Activated CD8-positive, alpha-beta T cell treated with anti-CD3 and anti-CD28 coated beads, Interleukin-2, amount 10 ng/mL, durations not matched to agents 7 days and 5 days (primary cell): ENCODE data around the gene ATP2B3. TPM values are rescaled to one million over a fixed set of nuclear protein-coding genes. Genes with fewer than 3 reads are reported as not detected.

ENCODE experiments used
- ATAC-seq: fragments of 150-1000 bp; cut with Tn5 transposase; one replicate; pipeline ENCODE4 v1.10.0; 2021; ENCODE audit warnings: moderate library complexity
- CTCF ChIA-PET: fragments of 350-600 bp; sonication (Branson Sonifier 250); formaldehyde crosslinking; loops from one replicate; lab custom pipeline; 2021; ENCODE audit warnings: antibody characterized with exemption; lab: Charles Lee
- POLR2A ChIA-PET: fragments of 350-600 bp; sonication (Branson Sonifier 250); formaldehyde crosslinking; loops from one replicate; lab custom pipeline; 2021; ENCODE audit warnings: antibody characterized with exemption; lab: Charles Lee
- DNase-seq: peaks from one replicate; pipeline ENCODE4 v3.0.0-alpha.2; 2020
- H3K27ac Mint-ChIP-seq: one replicate; pipeline ENCODE4 v1.8.0; 2021; ENCODE audit warnings: mild to moderate bottlenecking, mixed read lengths
- H3K27me3 Mint-ChIP-seq: one replicate; pipeline ENCODE4 v1.8.0; 2021; ENCODE audit warnings: low read depth, mixed read lengths
- H3K36me3 Mint-ChIP-seq: one replicate; pipeline ENCODE4 v1.8.0; 2021; ENCODE audit warnings: low read depth, mixed read lengths
- H3K4me1 Mint-ChIP-seq: one replicate; pipeline ENCODE4 v1.8.0; 2021; ENCODE audit warnings: low read depth, mixed read lengths
- H3K4me3 Mint-ChIP-seq: one replicate; pipeline ENCODE4 v1.8.0; 2021; ENCODE audit warnings: mild to moderate bottlenecking, mixed read lengths
- H3K9me3 Mint-ChIP-seq: one replicate; pipeline ENCODE4 v1.8.0; 2022; ENCODE audit warnings: mixed read lengths; ENCODE audit not compliant: insufficient read depth
- total RNA-seq, 2 experiments: library from RNA; stranded (reverse); gene quantifications; one replicate each; pipeline ENCODE4 v1.2.3, GENCODE V29; 2021

Gene ATP2B3
- total RNA-seq, 2 experiments from 2014 or later = not detected

DNA sequence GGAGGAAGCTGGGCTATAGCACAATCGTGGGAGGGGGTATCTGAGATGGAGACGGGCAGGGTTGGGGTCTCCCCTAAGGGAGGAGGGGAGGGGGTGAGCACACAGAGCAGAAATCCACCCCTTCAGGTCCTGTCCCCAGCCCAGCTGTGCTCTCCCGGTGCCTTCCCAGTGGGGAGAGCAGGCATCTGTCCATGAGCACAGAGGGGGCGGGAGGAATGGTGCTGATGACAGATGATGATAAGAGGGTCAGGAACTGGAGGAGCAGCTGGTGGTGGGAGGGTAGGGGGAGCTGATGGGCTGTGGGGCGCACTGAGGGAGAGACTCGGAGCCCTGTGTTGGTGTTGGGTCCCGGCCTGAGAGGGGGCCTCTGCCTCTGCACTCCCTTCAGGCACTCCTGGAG, 8.6 kb downstream of the ATP2B3 start:
- Mint-ChIP-seq H3K4me1 (peaks cover 5% of the 10 kb centered on the region), H3K9me3 (no peaks in the 10 kb centered on the region), H3K27ac (no peak overlapping the region), H3K36me3 (no peaks in the 10 kb centered on the region), H3K4me3 (no peak overlapping the region), H3K27me3 (no peaks in the 10 kb centered on the region)
- ATAC-seq (no peak), DNase-seq (no peak)
- ChIA-PET CTCF (no interaction called here), POLR2A (no interaction called here)

DNA sequence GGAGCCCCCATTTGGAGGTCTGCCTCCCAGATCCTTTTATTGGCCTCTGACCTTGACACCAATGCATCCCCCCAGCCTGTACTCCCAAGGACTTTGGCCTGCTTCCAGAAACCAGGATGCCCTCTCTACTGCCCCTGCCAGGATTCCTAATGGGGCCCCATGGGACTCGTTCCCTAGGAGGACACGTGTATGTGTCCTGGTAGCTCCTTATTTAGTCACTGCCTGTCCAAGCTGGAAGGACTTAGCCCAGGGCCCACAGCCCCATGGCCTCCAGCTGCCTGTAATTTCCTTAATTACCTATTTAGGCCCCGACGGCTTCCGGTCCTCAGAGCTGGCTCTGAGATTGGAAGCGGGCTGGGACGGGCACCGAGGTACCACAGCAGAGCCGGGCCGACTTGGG, 9.4 kb downstream of the ATP2B3 start:
- Mint-ChIP-seq H3K36me3 (no peaks in the 10 kb centered on the region), H3K27ac (no peak overlapping the region), H3K27me3 (no peaks in the 10 kb centered on the region), H3K4me3 (no peak overlapping the region), H3K4me1 (peaks cover 3% of the 10 kb centered on the region), H3K9me3 (no peaks in the 10 kb centered on the region)
- ChIA-PET CTCF (interaction anchor here (1.1 kb wide), 1 partner anchor 12 kb away, joined by 3 read pairs; no protein-coding TSS in a partner anchor), POLR2A (no interaction called here)
- DNase-seq = no peak
- ATAC-seq = no peak

DNA sequence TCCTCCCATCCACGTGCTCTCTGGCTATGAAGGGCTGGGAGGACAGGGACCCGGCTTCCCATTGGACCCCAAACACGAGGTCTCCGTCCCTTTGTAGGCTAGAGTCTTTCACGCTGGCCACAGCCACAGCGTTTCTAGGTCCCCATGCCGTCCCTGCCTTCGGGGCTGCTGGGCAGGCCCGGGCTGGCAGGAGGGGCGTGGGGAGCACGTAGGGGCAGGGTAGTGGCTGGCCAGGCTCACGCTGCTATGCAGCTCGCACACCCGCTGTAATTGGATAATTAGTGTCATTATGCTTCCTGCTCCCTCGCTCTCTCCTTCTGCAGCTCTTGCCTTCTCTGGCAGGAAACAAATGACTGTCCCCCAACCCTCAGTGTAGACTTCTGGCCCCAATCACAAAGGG, 9.8 kb downstream of the ATP2B3 start:
- POLR2A ChIA-PET = no interaction called here

DNA sequence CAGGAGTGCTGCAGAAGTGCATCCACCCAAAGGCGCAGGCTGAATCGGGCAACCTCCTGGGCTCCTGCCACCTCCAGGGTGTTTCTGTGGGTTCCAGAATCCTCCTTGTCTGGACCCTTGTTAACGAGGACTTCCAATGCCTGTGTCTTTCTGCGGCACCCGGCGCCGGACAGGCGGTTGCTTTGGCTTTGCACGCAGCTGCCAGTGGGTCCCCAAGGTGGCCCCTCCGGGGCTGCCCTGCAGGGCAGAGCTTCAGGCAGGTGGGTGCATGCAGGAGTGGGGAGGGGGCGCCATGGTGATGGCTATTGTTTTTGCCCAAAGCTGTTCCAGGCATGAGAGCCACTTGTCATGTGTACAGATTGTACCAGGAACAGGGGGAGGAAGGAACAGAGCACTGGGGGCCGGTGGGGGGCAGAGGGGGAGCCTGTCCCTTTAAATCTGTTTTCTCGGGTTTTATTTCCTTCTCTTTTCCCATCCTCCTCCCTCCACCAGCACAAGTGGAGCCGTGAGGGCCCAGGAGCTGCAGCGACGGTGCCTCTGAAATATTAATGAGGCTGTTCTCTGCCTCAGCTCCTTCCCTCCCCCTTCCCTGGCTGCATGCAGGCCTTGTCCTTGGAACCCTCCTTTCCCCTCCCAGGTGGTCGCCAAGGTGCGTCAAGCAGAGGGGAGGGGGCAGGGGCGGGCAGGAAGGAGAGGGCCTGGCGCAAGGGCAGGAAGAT, 13.1 kb downstream of the ATP2B3 start:
- H3K9me3 Mint-ChIP-seq = no peaks in the 10 kb centered on the region
- no peaks in the 10 kb centered on the region for H3K36me3 Mint-ChIP-seq
- no peaks in the 10 kb centered on the region for H3K27me3 Mint-ChIP-seq
- no peaks in the 10 kb centered on the region for H3K4me1 Mint-ChIP-seq
- ChIA-PET CTCF (interaction anchor here (2.0 kb wide), 1 partner anchor 9 kb away, joined by 4 read pairs; no protein-coding TSS in a partner anchor), POLR2A (no interaction called here)
- no peak for DNase-seq
- H3K4me3 Mint-ChIP-seq = no peak overlapping the region
- ATAC-seq = no peak
- H3K27ac Mint-ChIP-seq = no peak overlapping the region

More for the DNA sequence above, 9.8 kb downstream of the ATP2B3 start:
- Mint-ChIP-seq H3K4me3 (no peak overlapping the region), H3K4me1 (no peaks in the 10 kb centered on the region), H3K9me3 (no peaks in the 10 kb centered on the region), H3K27ac (no peak overlapping the region), H3K27me3 (no peaks in the 10 kb centered on the region), H3K36me3 (no peaks in the 10 kb centered on the region)
- DNase-seq (no peak), ATAC-seq (no peak)
- CTCF ChIA-PET = interaction anchor here (1.1 kb wide), 1 partner anchor 12 kb away, joined by 3 read pairs; no protein-coding TSS in a partner anchor

DNA sequence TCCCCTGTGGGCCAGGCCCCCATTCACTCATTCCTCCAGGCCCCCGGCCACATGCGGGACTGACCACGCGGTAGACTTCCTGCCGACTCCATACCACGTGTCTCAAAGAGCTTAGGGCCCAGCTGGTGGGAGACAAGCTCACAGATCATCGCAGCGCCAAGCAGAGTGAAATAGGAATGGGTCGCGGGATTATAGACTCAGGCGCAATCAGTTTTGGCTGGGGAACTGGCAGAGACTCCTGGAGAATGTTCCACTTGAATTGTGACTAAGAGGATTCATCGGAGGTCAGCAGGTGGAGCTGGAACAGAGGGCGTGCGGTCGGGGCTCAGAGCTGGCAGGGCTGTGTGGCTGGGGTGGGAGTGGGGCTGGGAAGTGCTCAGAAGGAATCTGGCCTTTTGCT, 15.6 kb downstream of the ATP2B3 start:
- no peak overlapping the region for H3K27ac Mint-ChIP-seq
- no peak for ATAC-seq

DNA sequence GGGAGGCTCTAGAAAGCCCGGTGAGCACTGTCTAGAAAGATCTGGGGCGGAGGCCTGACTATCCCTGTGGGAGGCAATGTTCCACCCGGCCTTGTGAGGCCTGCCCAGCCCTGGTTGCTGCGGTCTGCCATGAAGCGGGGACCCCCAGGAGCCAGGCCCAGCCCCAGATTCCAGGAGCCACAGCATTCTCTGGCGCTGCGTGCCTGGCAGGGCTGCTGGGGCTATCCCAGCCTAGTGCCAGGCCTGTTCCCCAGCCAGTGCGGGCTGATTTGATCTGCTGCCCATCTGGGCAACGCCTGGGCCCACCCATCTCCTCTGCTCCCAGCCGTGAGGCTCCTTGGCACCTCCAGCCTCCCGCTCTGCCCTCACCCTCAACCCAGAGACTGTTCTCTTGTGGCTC, 19.6 kb downstream of the ATP2B3 start:
- ChIA-PET POLR2A (no interaction called here), CTCF (interaction anchor here (1.0 to 4.3 kb wide), 2 partner anchors 125 to 132 kb away, joined by 3 to 48 read pairs; no protein-coding TSS in a partner anchor)
- H3K36me3 Mint-ChIP-seq = no peaks in the 10 kb centered on the region
- no peak overlapping the region for H3K4me3 Mint-ChIP-seq
- H3K9me3 Mint-ChIP-seq = no peaks in the 10 kb centered on the region
- H3K27me3 Mint-ChIP-seq = no peaks in the 10 kb centered on the region
- ATAC-seq (no peak), DNase-seq (no peak)
- H3K4me1 Mint-ChIP-seq = no peaks in the 10 kb centered on the region
- H3K27ac Mint-ChIP-seq = no peak overlapping the region

More for the DNA sequence above, 15.6 kb downstream of the ATP2B3 start:
- H3K4me1 Mint-ChIP-seq = no peaks in the 10 kb centered on the region
- CTCF ChIA-PET = no interaction called here
- no peak for DNase-seq
- POLR2A ChIA-PET = no interaction called here
- H3K4me3 Mint-ChIP-seq = no peak overlapping the region
- H3K9me3 Mint-ChIP-seq = no peaks in the 10 kb centered on the region
- H3K27me3 Mint-ChIP-seq = no peaks in the 10 kb centered on the region
- H3K36me3 Mint-ChIP-seq = no peaks in the 10 kb centered on the region

DNA sequence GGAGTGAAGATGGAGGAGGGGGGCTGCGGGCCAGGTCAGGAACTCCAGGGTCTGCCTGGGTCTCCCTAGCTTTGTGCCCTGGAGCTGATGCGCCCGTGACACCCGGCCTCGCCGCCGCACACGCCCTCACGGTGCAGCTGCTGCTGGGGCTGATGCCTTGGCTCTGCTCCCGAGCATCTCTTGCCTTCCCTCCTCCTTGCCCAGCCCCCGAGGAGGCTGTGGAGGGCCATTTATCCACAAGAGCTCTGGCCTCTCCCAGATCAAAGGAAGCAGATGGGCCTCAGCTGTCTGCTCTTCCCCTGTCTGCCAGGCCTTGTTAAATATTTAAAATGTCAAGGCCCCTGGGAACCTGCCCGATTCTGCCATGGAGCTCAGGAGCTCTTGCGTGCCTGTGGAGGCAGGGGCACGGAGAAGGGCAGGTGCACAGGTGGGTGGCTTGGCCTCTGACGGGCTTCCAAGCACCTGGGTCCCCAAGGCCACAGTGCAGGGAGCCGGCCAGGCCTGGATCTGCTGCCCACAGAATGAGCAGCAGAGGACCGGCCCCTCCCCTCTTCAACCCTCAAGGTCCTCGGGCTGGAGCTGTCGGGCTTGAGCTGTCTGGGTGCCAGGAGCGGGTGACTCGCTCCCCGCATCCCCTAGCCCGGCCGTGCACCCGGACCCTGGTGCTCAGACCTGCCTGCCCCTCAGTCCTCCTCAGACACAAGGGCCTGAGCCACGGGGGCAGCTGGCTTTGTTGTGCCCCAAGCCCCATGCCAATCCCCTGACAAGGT, 20.3 kb downstream of the ATP2B3 start:
- no peak overlapping the region for H3K4me3 Mint-ChIP-seq
- DNase-seq (no peak), ATAC-seq (no peak)
- no peaks in the 10 kb centered on the region for H3K27me3 Mint-ChIP-seq
- H3K4me1 Mint-ChIP-seq = no peaks in the 10 kb centered on the region
- POLR2A ChIA-PET = no interaction called here
- H3K9me3 Mint-ChIP-seq = no peaks in the 10 kb centered on the region
- no peak overlapping the region for H3K27ac Mint-ChIP-seq
- no peaks in the 10 kb centered on the region for H3K36me3 Mint-ChIP-seq
- CTCF ChIA-PET = interaction anchor here (1.0 to 4.3 kb wide), 2 partner anchors 124 to 131 kb away, joined by 3 to 48 read pairs; no protein-coding TSS in a partner anchor

DNA sequence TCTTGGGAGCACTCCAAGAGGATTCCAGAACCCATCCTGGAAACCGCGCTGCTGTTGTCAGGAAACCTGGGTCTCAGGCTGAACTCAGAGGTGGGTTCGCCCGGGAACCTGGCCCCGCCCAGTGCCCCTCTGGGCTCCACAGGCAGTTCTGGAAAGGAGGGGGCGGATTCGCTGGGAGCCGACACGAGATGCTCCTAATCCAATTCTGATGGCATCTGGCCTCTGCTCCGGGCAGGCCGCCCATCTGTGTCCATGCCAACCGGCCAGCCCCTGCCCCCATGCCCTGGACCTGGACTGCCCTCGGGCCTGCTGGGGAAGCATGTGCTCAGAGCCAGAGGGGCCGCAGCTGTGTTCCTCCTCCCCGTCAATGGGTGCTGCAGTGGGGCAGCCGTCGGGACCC, 21.0 kb downstream of the ATP2B3 start:
- CTCF ChIA-PET = interaction anchor here (1.2 to 4.3 kb wide), 4 partner anchors 10 to 506 kb away, joined by 3 to 48 read pairs (median 10); no protein-coding TSS in a partner anchor
- H3K27ac Mint-ChIP-seq = no peak overlapping the region
- H3K9me3 Mint-ChIP-seq = no peaks in the 10 kb centered on the region
- DNase-seq (no peak), ATAC-seq (no peak)
- no peaks in the 10 kb centered on the region for H3K27me3 Mint-ChIP-seq
- H3K36me3 Mint-ChIP-seq = no peaks in the 10 kb centered on the region
- H3K4me3 Mint-ChIP-seq = no peak overlapping the region
- POLR2A ChIA-PET = no interaction called here
- H3K4me1 Mint-ChIP-seq = no peaks in the 10 kb centered on the region

DNA sequence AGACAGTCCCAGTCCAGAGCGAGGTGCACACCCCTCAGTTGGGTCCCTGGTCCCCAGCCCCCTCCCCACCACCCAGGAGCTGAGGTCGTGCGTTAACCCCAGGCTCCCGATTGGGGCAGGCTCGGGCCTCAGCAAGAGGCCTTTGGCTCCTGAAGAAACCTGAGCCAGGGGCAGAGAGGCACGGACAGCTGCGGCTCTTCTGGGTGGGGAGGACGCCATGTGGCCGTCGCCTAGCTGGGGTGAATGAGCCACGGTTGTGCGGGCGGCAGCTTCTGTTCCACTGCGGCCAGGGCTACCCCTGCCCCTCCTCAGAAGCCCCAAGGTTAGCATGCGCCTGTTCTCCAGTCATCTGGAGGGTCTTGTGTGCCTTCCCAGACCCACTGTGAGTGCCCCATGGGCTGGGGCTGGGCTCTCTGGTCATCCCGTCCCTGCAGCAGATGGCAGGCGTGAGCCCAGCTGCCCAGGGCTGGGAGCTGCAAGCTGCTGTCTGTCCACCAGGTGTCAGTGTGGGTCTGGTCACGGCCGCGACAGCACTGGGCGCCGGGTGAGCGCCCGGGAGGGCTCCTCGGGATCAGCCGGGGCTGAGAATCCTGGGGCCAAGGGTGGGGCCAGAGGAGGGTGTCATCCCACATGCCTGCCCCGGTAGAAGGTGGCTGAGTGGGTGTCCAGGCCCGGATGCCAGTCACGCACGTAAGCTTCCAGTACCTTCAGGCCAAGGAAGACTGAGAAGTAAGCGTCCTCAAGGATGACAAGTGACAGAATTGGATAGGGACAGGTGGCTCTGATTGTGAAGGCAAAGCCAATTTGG, 21.9 kb downstream of the ATP2B3 start:
- H3K27me3 Mint-ChIP-seq = no peaks in the 10 kb centered on the region
- no peaks in the 10 kb centered on the region for H3K4me1 Mint-ChIP-seq
- no peak overlapping the region for H3K4me3 Mint-ChIP-seq
- DNase-seq (peak; percentile 63), ATAC-seq (peak; percentile 91)
- ChIA-PET CTCF (interaction anchor here (0.7 to 4.3 kb wide), 19 partner anchors 9 to 597 kb away, joined by 3 to 48 read pairs (median 5); no protein-coding TSS in a partner anchor), POLR2A (no interaction called here)
- H3K36me3 Mint-ChIP-seq = no peaks in the 10 kb centered on the region
- no peak overlapping the region for H3K27ac Mint-ChIP-seq
- no peaks in the 10 kb centered on the region for H3K9me3 Mint-ChIP-seq

DNA sequence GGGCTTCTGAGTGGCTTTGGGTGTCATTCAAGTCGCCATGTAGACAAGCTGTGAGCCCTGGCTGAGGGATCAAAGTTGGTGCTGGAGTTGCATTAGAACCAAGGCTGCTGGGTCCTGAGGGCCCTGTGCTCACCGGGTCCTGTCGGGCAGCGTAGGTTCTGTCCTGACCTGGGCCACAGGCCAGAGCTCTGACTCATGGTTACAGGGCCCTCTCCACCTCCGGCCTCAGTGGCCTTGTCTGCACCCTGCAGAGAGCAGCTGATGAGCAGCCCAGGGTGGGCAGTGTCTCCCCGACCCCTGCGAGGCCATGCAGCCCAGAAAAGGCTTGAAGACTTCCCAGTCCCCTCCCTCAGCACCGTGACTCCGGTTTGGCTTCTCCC, 22.5 kb downstream of the ATP2B3 start:
- Mint-ChIP-seq H3K4me1 (no peaks in the 10 kb centered on the region), H3K9me3 (no peaks in the 10 kb centered on the region), H3K27me3 (no peaks in the 10 kb centered on the region), H3K36me3 (no peaks in the 10 kb centered on the region), H3K27ac (no peak overlapping the region), H3K4me3 (no peak overlapping the region)
- ChIA-PET CTCF (interaction anchor here (1.0 to 4.3 kb wide), 15 partner anchors 10 to 598 kb away, joined by 3 to 48 read pairs (median 5); no protein-coding TSS in a partner anchor), POLR2A (no interaction called here)
- DNase-seq = no peak
- no peak for ATAC-seq

DNA sequence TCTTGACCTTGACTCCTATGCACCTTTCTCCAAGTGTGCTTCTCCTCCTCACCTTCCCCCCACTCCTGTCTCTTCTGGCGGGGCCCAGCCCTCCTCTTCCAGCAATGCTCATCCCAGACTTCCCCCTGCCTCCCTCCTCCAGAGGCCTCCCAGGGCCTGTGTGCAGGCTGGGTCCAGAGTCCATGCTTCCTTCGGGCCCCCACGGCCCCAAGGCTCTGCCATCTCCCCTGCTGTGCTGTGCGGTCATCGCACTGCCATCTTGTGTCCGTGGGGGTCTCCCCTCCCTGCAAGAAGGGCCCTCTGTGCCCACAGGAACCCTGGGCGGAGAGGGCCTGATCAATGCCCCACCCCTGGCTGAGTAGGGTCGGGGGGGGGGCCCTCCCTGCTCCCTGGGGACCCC, 27.3 kb downstream of the ATP2B3 start:
- Mint-ChIP-seq H3K27ac (no peak overlapping the region), H3K36me3 (no peaks in the 10 kb centered on the region), H3K4me1 (no peaks in the 10 kb centered on the region), H3K4me3 (no peak overlapping the region), H3K27me3 (no peaks in the 10 kb centered on the region), H3K9me3 (no peaks in the 10 kb centered on the region)
- POLR2A ChIA-PET = no interaction called here
- CTCF ChIA-PET = no interaction called here
- ATAC-seq (no peak), DNase-seq (no peak)
